GM13977 (cell line): ENCODE results near the gene NPAS3.

Experiments
- DNase-seq: peaks from one replicate; pipeline ENCODE4 v3.0.0; 2012; ENCODE audit warnings: low spot score
- in situ Hi-C: fragments of 300-500 bp; cut with MboI; formaldehyde crosslinking; loops from one replicate; pipeline ENCODE4 v1.12.0; 2022; ENCODE audit warnings: low sequenced_read_pairs, low pct_unique_long_range_greater_than_20kb, mixed read lengths, inconsistent platforms; ENCODE audit not compliant: unreplicated experiment
- TF ChIP-seq, protein P1 (sequence below): IDR thresholded peaks from 2 replicates; pipeline ENCODE4 v1.5.1; 2012; ENCODE audit warnings: mild to moderate bottlenecking, control low read depth; ENCODE audit not compliant: insufficient read depth; ENCODE audit errors: extremely low read depth, missing control alignments

The NPAS3 gene

DNA sequence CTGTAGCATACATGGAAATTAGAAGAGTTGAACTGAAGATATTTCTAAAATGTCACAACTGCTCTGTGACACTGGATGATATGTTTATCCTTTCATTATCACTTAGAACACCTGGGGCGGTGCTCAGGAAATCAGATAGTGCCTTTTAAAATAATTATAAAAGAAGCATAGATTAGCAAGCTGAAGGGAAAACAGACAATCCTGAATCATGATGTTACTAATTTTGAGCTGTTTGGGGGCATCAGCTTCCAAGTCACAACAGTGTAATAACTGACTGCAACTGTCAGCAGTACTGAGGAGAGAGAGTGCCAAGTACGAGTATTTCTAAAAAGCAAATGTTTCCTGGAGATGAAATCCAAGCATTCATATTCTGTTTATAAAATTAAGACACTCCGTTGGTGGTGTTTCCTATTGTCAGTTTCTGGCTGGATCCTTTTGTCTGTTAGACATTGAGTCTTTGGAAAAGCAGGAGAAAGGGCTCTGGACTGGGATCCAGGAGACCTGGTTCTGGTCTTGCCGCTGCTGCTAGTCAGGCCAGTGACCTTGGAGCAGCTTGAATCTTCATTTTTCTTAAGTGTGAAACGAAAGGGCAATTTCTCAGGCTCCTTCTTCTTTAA, 632.1 kb downstream of the NPAS3 start:
- in situ Hi-C loops, result no loop called here
- TF ChIP-seq, protein P1, sequence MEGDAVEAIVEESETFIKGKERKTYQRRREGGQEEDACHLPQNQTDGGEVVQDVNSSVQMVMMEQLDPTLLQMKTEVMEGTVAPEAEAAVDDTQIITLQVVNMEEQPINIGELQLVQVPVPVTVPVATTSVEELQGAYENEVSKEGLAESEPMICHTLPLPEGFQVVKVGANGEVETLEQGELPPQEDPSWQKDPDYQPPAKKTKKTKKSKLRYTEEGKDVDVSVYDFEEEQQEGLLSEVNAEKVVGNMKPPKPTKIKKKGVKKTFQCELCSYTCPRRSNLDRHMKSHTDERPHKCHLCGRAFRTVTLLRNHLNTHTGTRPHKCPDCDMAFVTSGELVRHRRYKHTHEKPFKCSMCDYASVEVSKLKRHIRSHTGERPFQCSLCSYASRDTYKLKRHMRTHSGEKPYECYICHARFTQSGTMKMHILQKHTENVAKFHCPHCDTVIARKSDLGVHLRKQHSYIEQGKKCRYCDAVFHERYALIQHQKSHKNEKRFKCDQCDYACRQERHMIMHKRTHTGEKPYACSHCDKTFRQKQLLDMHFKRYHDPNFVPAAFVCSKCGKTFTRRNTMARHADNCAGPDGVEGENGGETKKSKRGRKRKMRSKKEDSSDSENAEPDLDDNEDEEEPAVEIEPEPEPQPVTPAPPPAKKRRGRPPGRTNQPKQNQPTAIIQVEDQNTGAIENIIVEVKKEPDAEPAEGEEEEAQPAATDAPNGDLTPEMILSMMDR, result no peak
- no peak for DNase-seq

DNA sequence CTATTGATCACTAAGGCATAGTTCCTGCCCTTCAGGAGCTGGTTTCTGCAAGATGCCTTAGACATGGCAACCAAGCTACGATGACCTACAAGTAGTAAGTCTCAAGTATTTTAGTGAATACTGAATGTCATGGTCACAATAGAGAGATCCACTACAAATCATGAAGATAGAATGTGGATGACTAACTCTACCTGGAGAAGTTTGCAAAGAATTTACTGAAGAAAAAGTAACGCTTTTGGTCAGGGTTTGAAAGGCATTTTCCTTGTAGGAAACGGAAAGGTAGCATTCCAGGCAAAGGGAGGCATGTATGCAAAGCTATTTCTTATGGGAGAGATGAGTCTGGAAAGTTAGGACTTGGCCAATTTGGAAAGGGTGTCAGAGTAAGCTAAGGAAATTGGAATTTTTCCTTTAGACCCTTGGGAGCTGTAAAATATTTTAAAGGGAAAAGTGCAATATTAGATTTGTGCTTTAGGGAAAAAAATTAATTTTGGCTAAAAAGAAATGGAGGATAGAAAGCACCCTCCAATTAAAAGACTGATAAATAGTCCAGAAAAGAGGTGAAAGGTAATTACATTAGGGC, 634.7 kb downstream of the NPAS3 start:
- TF ChIP-seq, protein P1, result no peak
- DNase-seq, result no peak
- in situ Hi-C loops, result no loop called here

DNA sequence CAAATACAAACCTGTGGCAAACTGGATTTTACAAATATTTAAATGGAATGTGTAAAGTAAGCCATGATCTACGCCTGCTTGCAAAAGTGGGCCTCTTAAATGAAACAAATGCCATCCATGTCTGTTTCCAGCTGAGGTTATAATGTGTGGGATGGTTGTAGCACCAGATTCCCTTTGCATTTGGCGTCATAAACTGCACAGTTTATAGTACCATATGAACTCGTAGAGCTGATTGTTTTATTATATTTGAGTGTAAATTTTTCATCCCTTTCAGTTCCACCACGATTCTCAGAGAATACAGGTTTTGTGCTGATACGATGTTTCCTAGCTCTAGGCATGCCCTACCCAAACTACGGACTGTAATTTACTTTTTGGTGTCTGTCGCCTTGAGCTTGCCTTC, 637.3 kb downstream of the NPAS3 start:
- TF ChIP-seq, protein P1, result no peak
- no peak for DNase-seq
- in situ Hi-C loops, result no loop called here

DNA sequence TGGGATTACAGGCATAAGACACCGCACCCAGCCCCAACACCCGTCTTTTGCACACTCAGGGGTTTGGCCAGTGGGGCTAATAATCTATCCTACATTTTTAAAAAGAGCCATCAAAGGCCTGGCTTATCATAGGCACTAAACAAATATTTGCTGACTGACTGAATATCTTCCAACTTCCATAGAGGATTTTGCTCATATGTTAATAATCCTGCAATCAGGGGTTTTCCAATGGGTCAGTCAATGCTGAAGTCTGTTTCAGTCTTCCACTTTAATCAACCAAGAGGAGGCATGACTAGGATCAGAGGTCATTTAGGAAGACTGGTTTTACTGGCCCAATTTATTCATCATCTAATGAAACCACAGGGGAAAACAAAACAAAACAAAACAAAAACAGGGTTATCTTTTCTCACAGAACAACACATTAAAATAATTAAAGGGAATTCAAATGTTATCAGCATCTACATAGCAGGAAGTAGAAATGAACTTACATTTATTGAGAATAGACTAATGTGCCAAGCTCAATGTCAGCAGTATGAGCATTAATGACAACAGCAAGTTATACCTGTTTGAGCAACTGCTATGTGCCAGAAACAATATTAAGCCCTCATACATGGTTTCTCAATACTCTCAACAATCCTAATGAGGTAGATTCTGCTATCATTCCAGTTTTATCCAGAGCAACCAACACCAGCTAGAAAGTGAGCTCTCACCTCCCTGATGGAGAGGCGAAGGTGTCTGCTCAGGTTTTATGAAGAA, 640.0 kb downstream of the NPAS3 start:
- in situ Hi-C loops, result no loop called here
- TF ChIP-seq, protein P1, result no peak
- no peak for DNase-seq

DNA sequence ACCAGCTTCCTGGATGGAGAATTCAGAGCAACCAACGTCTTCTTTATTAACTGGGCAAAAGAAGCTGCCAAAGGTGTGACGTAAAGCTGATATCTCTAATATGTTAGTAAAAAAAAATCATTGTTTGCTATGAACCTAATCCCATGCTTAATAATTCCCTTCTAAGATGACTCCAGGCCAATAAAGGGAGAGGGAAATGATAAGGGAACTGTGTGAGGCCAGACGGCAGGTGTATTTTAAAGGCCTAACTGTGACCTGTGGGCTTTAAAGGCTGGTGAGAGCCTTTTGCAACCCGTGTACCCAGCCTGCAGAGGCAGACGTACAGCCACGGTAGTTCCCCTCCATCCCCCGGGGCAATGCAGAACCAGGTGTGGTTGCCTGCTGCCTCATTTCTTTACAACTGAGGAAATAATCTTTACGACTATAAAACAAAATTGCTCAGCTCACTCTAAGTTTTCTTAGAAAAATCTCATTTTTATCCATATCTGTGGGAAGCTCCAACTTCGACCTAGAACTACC, 641.6 kb downstream of the NPAS3 start:
- in situ Hi-C loops, result no loop called here
- TF ChIP-seq, protein P1, result no peak
- no peak for DNase-seq

DNA sequence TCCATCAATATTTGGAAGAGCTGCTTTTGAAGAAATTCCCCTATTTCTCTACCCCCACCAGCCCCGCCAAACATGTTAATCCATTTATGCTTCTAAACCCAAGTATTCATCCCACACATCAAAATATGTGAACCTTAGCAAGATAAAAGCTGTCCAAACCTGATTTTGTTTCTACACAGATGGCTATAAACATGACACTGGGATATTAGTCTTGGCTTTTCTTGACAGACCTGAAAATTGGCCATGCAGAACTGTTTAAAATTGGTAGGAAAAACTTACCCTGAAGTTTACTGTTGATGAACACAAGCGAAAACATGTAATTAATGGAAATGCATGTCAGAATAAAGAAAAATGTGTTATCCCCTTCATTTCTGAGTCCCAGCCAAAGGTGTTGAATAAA, 642.2 kb downstream of the NPAS3 start:
- in situ Hi-C loops, result no loop called here
- no peak for DNase-seq
- TF ChIP-seq, protein P1, result no peak
